ENCODE measurements around the gene ATP2A3.

Gene ATP2A3

DNA sequence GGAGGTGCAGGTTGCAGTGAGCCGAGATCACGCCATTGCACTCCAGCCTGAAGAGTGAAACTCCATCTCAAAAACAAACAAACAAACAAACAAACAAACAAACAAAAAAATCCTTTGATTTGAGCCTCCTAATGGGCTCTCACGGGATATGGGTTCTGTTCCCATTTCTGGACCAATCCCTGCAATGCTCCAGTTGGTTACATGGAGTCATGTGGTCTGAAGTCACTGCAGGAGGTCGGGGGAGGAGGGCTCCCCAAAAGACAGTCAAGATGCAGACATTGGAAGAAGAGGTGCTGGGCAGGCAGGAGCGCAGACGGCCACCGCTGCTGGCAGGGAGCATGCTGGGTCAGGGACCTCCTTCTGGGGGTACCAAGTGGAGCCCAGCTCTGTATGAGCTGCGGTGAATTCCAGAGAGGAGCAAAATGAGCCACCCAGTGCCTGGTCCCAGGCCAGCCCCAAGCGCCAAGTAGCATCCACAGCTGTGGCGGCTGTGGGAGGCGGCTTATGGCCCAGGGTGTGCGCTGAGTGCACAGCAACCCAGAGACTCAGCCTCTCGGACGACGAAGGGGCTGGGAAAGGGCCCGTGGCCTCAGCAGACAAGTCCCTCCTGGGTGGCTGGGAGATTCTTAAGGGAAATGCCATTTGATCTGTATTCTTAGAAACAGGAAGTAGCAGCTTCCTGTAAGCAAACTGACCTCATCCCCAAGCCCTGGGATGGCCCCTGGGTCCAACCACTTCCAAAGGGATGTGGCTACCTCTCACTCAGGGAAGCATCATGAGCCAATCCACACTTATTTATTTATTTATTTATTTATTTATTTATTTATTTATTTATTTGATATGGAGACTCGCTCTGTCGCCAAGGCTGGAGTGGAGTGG is 19.6 kb upstream of the ATP2A3 start:
- Mint-ChIP-seq H3K36me3 (ENCODE audit: low read depth) (no peaks in the 10 kb centered on the region), H3K27ac (no peak overlapping the region), H3K4me1 (ENCODE audit: low read depth) (peaks cover 2% of the 10 kb centered on the region), H3K9me3 (no peaks in the 10 kb centered on the region), H3K27me3 (no peaks in the 10 kb centered on the region), H3K4me3 (no peak overlapping the region)
- no peak for DNase-seq

DNA sequence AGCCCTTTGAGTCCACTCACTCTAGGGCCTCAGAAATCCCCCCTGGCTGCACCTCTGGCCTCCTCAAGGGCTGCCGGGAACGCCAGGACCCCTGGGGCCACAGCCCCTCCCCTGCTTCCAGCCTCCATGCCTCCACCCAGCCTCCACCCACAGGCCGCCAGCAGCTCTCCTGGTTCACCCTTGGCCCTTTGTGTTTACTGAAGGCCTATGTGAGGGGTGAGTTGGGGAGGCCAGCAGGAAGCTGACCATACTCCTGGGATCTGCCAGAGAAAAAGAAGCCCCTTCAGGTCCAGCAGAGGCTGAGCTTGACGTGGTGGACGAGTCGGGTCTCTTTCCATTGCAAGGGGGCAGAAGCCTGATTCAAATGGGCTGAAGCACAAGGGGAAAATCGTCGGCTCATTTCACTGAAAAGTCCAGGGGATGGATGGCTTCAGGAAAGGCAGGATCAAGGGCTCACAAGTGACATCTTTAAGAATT is 18.3 kb upstream of the ATP2A3 start:
- Mint-ChIP-seq H3K27ac (no peak overlapping the region), H3K4me1 (ENCODE audit: low read depth) (peaks cover 2% of the 10 kb centered on the region), H3K9me3 (no peaks in the 10 kb centered on the region), H3K36me3 (ENCODE audit: low read depth) (no peaks in the 10 kb centered on the region), H3K27me3 (no peaks in the 10 kb centered on the region), H3K4me3 (no peak overlapping the region)
- DNase-seq: no peak

DNA sequence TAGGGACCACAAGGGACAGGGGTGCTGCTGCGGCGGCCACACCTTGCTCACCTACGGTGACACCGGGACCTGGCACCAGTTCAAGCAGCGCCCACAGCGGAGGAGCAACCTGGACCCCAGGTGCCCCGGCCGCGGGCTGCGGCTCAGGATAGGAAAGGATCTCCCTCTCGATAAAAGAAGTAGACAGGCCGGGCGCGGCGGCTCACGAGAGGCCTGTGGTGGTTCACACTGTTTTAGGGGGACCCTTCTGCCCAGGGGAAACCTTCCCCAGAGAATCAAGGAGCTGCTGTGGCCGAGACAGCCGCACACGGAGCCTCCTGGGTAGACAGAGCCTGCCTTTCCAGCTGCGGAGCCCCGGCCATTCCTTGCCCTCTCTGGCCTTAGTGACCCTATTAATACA is 17.9 kb upstream of the ATP2A3 start:
- Mint-ChIP-seq H3K4me1 (ENCODE audit: low read depth) (peaks cover 2% of the 10 kb centered on the region), H3K9me3 (no peaks in the 10 kb centered on the region), H3K36me3 (ENCODE audit: low read depth) (no peaks in the 10 kb centered on the region), H3K27me3 (no peaks in the 10 kb centered on the region), H3K27ac (no peak overlapping the region), H3K4me3 (no peak overlapping the region)
- DNase-seq: no peak

DNA sequence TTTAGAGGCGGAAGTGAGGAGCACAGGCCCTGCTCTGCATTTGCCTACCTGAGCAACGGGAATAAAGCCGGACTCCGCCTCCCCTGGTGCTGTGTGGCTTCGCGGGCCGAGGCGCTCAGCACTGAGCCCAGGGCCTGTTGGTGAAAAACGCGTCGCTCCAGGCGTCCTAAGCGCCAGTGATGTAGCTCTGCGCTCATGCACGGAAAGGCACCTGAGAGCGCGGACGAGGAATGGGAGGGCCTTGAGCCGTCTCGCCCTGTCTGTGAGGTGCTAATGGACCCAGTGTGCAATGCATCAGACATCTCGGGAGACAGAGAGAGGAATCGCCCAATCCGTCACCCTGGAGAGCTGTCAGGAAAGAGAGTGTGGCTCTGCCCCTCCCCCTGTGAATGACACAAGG is 17.2 kb upstream of the ATP2A3 start:
- Mint-ChIP-seq H3K4me3 (no peak overlapping the region), H3K9me3 (no peaks in the 10 kb centered on the region), H3K27ac (no peak overlapping the region), H3K36me3 (ENCODE audit: low read depth) (no peaks in the 10 kb centered on the region), H3K4me1 (ENCODE audit: low read depth) (peaks cover 2% of the 10 kb centered on the region), H3K27me3 (no peaks in the 10 kb centered on the region)
- no peak for DNase-seq

DNA sequence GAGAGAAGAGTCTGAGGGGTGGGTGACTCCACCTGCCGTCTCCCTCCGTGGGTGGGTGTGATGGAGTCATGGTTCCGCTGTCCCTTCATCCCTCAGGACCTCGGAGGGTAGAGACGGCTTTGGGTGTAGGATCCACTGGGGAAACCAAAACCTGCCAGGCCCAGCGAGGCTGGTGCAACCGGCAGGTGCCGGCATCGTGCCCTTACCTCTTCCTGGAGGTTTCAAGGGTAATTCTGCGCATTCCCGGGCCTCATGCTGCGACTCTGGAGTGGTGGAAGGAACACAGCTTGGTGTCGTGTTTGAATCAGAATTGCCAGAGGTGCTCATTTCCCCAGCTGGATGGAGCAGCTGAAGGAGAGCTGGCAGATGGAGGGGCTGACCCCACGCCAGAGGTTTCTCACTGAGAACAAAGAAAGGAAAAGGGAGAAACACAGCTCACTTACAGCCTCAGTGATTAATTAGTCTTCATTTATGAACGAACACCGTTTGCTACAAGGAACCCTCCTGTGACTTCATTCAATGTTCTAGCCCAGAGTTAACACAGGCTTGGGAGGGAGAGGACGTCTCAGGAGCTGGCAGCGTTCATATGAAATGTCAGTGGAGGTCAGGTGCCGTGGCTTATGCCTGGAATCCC is 16.3 kb upstream of the ATP2A3 start:
- Mint-ChIP-seq H3K9me3 (no peaks in the 10 kb centered on the region), H3K27me3 (no peaks in the 10 kb centered on the region), H3K4me1 (ENCODE audit: low read depth) (peaks cover 2% of the 10 kb centered on the region), H3K36me3 (ENCODE audit: low read depth) (no peaks in the 10 kb centered on the region), H3K4me3 (no peak overlapping the region), H3K27ac (no peak overlapping the region)
- DNase-seq: no peak

DNA sequence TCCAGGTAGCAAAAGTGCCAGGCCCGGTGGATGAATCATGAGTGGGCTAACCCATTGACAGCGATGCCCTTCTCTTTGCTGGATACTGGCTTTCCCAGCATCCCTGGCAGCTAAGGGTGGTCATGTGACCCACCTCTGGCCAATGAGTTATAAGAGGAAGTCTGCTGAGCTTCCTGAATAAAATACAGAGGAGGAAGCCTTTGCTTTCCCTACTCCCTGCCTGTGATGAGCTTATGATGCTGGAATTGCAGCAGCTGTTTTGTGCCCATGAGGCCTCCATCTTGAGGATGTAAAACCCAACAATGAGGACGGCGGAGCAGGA is 15.0 kb upstream of the ATP2A3 start:
- Mint-ChIP-seq H3K36me3 (ENCODE audit: low read depth) (no peaks in the 10 kb centered on the region), H3K27ac (no peak overlapping the region), H3K4me3 (no peak overlapping the region), H3K4me1 (ENCODE audit: low read depth) (peaks cover 2% of the 10 kb centered on the region), H3K9me3 (peaks cover 8% of the 10 kb centered on the region), H3K27me3 (no peaks in the 10 kb centered on the region)
- DNase-seq: no peak

DNA sequence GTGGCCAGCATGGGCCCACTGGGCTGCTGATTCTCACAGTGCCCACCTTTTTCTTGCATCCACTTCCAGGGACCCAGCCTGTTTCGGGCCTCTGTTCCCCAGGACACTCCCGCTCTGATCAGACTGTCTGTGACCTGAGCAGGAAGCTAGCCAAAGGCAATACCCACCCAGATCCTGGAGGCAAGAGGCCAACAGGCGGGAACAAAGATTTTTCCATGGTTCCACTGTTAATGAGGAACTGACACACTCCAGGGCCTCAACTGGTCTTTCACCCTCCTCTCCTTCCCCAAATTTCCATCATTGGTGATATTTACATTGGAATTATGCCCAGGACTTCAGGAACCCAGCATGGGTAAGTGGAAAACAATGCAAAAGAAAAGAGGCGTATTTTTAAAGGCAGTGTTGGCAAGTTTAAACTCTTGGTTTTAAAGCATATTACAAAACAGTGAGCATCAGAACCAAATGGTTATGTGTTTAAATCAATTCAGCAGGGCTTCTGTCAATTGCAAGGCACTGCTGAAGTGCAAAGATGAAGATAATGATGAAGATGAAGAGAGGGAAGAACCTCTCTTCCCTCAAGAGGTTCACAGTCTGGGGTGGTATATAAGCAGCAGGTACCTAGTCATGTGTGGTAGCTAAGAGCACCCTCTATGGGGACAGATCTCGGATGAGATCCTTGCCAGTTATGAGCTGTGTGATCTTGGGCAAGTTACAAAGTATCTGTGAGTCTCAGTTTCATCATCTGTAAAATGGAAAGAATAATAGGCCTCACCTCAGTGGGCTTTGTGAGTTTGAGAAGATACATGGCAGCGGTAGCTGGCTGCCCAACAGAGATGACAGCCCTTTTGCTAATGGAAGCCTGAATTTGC is 14.4 kb upstream of the ATP2A3 start:
- no peak overlapping the region for H3K4me3 Mint-ChIP-seq
- no peaks in the 10 kb centered on the region for H3K36me3 Mint-ChIP-seq (ENCODE audit: low read depth)
- H3K4me1 Mint-ChIP-seq (ENCODE audit: low read depth): peaks cover 2% of the 10 kb centered on the region
- H3K27me3 Mint-ChIP-seq: no peaks in the 10 kb centered on the region
- no peak for DNase-seq
- no peak overlapping the region for H3K27ac Mint-ChIP-seq
- peaks cover 8% of the 10 kb centered on the region for H3K9me3 Mint-ChIP-seq

DNA sequence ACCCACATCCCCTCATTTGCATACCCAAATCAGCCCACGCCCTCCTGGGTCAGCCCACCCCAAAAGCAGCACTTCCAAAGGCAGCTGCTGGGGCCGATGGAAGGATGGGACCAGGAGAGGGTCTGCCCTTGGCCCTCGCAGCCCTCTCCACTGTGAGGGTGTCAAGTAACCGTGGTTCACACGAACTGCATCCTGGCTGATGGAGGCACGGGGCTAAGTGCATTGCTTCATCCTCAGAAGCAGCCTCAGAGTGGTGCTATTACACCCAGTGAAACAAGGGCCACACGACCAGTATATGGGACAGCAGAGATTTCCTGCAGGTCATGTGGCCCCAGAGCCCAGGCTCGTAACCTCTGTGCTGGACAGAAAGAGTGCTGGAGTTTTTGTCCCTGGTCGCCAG is 13.2 kb upstream of the ATP2A3 start:
- Mint-ChIP-seq H3K4me1 (ENCODE audit: low read depth) (peaks cover 11% of the 10 kb centered on the region), H3K9me3 (peaks cover 8% of the 10 kb centered on the region), H3K27me3 (no peaks in the 10 kb centered on the region), H3K4me3 (no peak overlapping the region), H3K27ac (no peak overlapping the region), H3K36me3 (ENCODE audit: low read depth) (no peaks in the 10 kb centered on the region)
- DNase-seq: no peak

DNA sequence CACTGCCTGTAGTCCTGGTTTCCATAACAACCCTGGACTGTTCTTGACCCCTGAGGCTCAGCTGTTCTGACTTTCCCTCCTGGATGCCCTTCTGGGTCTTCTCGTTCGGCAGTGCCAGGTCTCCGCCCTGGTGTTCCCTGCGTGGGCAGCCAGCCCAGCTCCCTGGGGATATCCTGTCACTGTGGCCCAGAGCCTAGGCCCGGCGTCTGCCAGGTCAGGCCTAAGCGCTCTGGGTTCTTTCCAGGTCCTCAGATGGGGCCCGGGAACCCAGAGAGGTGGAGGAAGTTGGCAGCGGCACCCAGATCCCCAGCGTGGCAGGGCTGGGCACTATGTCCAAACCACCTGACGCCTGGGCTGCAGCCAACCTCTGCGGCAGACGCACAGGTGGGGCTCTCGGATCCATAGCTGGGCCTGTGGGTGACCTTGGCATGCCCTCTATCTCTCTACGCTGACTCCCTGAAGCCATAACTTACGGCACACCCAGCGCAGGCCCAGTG is 12.5 kb upstream of the ATP2A3 start:
- no peak overlapping the region for H3K4me3 Mint-ChIP-seq
- H3K36me3 Mint-ChIP-seq (ENCODE audit: low read depth): no peaks in the 10 kb centered on the region
- peaks cover 16% of the 10 kb centered on the region for H3K4me1 Mint-ChIP-seq (ENCODE audit: low read depth)
- no peak overlapping the region for H3K27ac Mint-ChIP-seq
- peaks cover 8% of the 10 kb centered on the region for H3K9me3 Mint-ChIP-seq
- peaks cover 3% of the 10 kb centered on the region for H3K27me3 Mint-ChIP-seq
- DNase-seq: no peak

DNA sequence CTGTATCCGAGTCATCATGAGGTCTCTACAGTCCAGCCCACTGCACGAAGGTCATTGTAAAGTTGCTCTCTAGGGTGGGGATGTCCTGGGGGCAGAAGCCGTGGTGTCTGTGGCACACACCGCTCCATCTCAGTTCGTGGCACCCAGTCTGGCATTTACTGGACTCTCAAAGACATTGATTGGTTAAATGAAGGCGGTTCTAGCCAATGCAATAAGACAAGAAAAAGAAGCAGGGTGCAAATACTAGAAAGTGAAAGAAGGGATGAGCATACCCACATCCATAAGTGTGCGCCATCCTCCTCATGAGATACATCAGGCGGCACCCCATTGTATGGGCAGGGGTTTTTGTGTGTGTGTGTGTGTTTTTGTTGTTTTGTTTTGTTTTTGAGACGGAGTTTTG is 10.7 kb upstream of the ATP2A3 start:
- Mint-ChIP-seq H3K9me3 (peaks cover 8% of the 10 kb centered on the region), H3K4me1 (ENCODE audit: low read depth) (peaks cover 16% of the 10 kb centered on the region), H3K36me3 (ENCODE audit: low read depth) (no peaks in the 10 kb centered on the region), H3K4me3 (no peak overlapping the region), H3K27me3 (peaks cover 3% of the 10 kb centered on the region), H3K27ac (no peak overlapping the region)
- DNase-seq: no peak

DNA sequence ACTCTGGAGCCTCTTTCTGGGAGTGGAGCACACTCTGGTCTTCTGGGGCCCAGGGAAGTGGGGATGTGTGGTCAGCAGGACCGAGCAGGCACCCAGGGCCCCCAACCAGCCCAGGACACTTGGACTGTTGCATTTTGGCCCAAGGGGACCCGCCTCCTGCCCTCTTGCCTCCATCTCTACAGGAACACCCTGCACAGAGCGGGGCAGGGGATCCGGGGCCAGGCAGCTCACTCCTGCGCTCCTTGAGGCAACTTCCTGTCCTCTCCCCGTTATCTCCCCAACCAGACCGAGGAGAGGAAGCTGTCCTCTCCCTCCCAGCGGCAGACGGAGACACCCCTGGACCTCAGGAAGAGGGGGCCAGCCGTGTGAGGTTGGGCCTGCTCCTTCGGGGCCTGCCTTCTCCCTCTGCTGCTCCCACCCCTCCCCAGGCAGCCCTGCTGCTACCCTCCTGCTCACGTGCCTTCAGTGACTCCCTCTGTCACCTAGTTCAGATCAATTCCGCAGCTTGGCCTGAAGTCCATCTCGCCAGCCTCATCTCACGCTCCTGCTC is 10.0 kb upstream of the ATP2A3 start:
- Mint-ChIP-seq H3K4me3 (no peak overlapping the region), H3K4me1 (ENCODE audit: low read depth) (peaks cover 15% of the 10 kb centered on the region), H3K36me3 (ENCODE audit: low read depth) (no peaks in the 10 kb centered on the region), H3K9me3 (peaks cover 8% of the 10 kb centered on the region), H3K27me3 (peaks cover 3% of the 10 kb centered on the region), H3K27ac (peak overlapping the region; percentile 15)
- DNase-seq: no peak

DNA sequence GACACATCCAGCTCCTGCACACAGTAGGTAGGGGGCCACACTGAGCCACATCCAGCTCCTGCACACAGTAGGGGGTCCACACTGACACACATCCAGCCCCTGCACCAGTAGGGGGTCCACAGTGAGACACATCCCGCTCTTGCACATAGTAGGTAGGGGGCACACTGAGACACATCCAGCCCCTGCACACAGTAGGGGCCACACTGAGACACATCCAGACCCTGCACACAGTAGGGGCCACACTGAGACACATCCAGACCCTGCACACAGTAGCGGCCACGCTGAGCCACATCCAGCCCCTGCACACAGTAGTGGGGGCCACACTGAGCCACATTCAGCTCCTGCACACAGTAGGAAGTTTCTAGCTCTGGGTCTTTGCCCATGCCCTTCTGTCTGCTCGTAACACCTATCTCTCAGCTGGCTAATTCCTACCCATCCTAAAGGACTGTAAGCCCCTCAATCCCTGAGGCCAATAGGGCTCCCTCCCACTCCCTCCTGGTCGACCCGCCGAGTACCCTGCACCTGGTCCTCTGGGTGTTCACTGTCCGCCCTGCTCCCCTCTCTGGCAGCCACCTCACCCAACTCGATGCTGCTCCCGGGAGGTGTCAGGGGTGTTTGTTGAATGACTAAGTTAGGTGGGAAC is 9.4 kb upstream of the ATP2A3 start:
- Mint-ChIP-seq H3K36me3 (ENCODE audit: low read depth) (no peaks in the 10 kb centered on the region), H3K4me3 (no peak overlapping the region), H3K4me1 (ENCODE audit: low read depth) (peaks cover 20% of the 10 kb centered on the region), H3K27me3 (peaks cover 3% of the 10 kb centered on the region), H3K27ac (no peak overlapping the region), H3K9me3 (peaks cover 8% of the 10 kb centered on the region)
- DNase-seq: no peak

DNA sequence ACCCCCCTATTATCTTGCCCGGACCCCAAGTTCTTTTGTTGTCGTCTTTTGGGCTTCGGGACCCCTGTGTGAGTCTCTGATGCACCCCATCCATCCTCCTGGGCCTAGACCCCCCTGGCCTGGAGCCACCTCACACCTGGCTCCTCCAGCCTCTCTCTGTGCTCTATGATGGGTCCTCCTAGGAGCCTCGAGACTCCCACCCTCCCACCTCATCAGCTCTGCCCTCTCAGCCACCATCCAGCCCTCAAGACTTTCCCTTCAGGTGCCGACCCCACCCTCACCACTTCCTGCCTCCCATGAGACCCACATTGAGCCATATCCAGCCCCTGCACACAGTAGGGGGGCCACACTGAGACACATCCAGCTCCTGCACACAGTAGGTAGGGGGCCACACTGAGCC is 8.7 kb upstream of the ATP2A3 start:
- peaks cover 20% of the 10 kb centered on the region for H3K4me1 Mint-ChIP-seq (ENCODE audit: low read depth)
- no peaks in the 10 kb centered on the region for H3K36me3 Mint-ChIP-seq (ENCODE audit: low read depth)
- no peak overlapping the region for H3K27ac Mint-ChIP-seq
- no peak overlapping the region for H3K4me3 Mint-ChIP-seq
- H3K27me3 Mint-ChIP-seq: peaks cover 3% of the 10 kb centered on the region
- H3K9me3 Mint-ChIP-seq: peaks cover 8% of the 10 kb centered on the region
- no peak for DNase-seq

DNA sequence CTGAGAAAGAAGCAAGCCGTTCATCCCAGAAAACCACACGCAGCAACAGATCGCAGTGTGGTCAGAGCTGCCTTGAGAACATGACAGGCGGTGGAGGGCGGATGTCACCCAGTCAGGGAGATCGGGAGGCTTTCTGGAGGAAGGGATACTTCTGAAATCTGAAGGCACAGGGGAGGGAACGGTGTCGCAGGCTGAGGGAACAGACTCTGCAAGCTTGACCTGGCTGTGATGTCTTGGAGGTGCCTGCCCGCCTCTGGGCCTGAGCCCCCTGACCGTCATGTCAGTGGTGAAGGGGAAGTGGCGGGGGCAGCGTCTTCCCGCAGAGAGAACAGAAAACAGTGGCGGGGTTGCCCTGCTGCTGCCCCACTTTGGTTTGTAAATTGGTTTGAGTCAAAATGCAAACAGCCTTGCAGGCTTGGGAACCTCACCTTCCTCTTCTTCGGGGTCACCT is 8.1 kb upstream of the ATP2A3 start:
- Mint-ChIP-seq H3K36me3 (ENCODE audit: low read depth) (no peaks in the 10 kb centered on the region), H3K27me3 (peaks cover 3% of the 10 kb centered on the region), H3K4me3 (peak overlapping the region; percentile 25), H3K27ac (no peak overlapping the region), H3K9me3 (peaks cover 8% of the 10 kb centered on the region), H3K4me1 (ENCODE audit: low read depth) (peaks cover 20% of the 10 kb centered on the region)
- no peak for DNase-seq

All from activated T-cell treated with anti-CD3 and anti-CD28 coated beads, Interleukin-2, amount 50 U/mL, for 24 hours (primary cell).